Measurements from ENCODE around the gene SAC3D1. TPM values are rescaled to one million over a fixed set of nuclear protein-coding genes. Genes with fewer than 3 reads are reported as not detected.

SAC3D1 gene
- total and polyA plus RNA-seq, 2 of the 8 experiments (the other 6 are each of a cell fraction or from before 2014, with no cell fraction given): 19.4 to 25.8 TPM

GRCh38 chr11:65042891-65043290, 1.9 kb downstream of the SAC3D1 start (continued):
- TF ChIP-seq PHF8 (conservative IDR thresholded peaks at IDR 0.05; ENCODE audit: low read depth, low read length): no peak
- no peak for TF ChIP-seq SRF (IDR thresholded peaks at IDR 0.05; ENCODE audit: low read depth, low read length)
- no peak for TF ChIP-seq HDAC6 (IDR thresholded peaks at IDR 0.05; ENCODE audit: low read depth, low read length)
- no peak for TF ChIP-seq SUZ12 (IDR thresholded peaks at IDR 0.05; ENCODE audit: low read length)
- TF ChIP-seq CTBP2 (IDR thresholded peaks at IDR 0.05; ENCODE audit: borderline replicate concordance, insufficient read depth, insufficient read length, low read length): no peak
